NCI-H69 (cell line): ENCODE data around the gene ZNF326.

Source experiments
- DNase-seq: peaks from one replicate; lab custom pipeline; 2025; lab: John Stamatoyannopoulos, UW

ZNF326 gene

DNA sequence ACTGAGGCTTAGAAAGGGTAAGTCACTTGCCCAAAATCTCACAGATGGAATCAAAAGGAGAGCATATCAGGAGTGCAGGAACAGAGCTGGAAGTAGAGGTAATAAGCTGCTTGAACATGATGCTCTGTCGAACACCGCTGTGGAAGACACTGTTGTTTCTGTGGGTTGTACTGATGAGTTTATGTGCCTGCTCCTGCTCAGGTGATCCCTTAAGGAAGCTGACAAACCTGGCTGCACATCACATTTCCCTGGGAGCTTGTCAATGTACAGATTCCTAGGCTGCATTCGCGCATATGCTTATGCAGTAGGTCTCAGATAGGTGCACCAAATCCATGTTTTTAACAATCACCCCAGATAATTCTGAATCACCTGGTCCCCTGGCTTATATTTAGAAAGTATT is 79.7 kb downstream of the ZNF326 start:
- no peak for DNase-seq

- DNase-seq = peak; percentile 76
Measured at GRCh38 chr1:90074970-90075391, 80.1 kb downstream of the ZNF326 start.

- DNase-seq = no peak
Measured at GRCh38 chr1:90083995-90084394, 89.1 kb downstream of the ZNF326 start.
